NB4 (cell line): Measurements from ENCODE around the gene CCDC97.

Source experiments
- CTCF ChIP-seq: IDR thresholded peaks from one replicate; pipeline ENCODE4 v1.5.1; 2012; ENCODE audit warnings: low read depth, low read length
- TF ChIP-seq, protein P1 (sequence below): IDR thresholded peaks from 2 replicates; pipeline ENCODE4 v1.6.1; 2011; ENCODE audit warnings: low read depth, low read length

GRCh38 chr19:41323023-41323422, 13.1 kb downstream of the CCDC97 start:
- no peak for TF ChIP-seq CTCF
- TF ChIP-seq, protein P1, sequence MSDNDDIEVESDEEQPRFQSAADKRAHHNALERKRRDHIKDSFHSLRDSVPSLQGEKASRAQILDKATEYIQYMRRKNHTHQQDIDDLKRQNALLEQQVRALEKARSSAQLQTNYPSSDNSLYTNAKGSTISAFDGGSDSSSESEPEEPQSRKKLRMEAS = no peak
